ELF-1 (cell line): ENCODE measurements around the gene ERC2.

Experiments used
- DNase-seq: peaks from one replicate; pipeline ENCODE4 v3.0.0-alpha.2; 2016; ENCODE audit warnings: low read depth, low spot score

ERC2 gene

DNA sequence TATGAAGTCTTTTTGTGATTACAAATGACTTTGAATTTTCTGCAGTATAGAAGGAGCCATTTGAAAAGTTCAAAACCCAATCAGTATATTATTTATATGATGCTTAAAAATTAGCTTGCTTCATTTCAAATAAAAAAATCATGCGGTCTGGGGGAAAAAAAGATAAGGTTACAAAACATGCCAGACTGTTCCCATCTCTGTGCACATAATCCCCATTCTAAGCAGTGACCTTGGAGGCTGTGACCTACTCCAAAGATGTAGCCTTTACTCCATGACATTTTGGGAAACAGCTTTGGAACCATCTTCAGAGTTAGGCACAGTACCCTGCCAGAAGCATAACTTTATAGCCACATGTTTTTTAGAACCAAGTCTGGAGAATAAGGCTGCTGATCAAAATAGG, 533.5 kb downstream of the ERC2 start:
- no peak for DNase-seq

DNA sequence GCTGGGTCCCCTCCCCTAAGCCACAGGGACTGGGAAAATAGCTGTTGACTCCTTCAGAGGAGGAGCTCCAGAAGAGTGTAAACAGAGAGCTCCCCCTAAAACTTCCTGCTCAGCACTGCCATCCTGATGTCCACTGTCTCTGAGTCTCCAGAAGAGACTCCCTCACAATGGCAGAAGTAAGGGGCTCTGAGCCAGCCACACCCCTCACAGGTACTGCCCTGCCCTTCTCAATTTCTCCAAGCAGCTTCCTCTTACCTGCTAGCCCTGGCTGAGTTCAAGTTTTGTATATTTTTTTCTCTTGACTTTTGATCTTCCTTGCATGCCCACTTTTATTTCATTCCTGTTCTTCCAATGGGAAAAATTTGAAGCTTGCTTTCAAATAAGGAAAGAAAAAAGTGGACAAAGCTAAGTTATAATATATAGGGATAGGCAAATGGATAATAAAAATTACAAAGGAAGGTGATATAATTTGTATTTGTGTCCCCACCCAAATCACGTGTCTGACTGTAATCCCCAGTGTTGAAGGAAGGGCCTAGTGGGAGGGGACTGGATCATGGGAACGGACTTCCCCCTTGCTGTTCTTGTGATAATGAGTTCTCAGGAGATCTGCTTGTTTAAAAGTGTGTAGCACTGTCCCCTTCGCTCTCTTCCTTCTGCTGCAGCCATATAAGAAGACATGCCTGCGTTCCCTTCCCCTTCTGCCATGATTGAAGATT, 539.0 kb downstream of the ERC2 start:
- DNase-seq = no peak

DNA sequence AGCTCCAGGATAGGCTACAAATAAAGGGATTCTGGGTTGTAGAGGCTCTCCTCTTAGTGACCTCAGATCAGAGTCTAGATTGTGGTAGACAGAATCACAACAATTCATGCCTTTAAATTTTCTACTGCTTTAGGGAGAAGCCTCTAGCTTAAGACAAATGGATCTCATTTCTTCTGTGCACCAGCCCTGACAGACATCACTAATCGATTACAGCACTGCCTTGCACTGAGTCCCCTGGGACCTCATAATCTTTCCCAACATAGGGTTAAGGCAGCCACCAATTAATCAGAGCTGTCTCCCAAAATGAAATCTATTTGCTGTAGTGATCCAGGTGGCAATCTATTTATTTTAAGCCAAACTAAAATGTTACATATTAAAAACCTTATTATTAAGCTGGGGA, 544.6 kb downstream of the ERC2 start:
- no peak for DNase-seq

DNA sequence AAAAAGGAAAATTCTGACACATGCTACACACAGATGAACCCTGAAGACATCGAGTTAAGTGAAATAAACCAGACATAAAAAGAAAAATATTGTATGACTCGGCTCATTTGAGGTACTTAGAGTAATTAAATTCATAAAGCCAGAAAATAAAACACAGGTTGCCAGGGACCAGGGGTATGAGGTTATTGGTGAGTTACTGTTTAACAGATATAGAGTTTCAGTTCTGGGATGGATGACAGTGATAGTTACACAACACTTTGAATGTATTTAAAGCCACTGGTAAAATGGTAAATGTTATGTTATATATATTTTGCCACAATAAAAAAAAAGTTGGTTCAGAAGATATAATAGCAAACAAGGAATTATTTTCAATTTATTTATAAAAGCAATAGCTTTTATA, 545.1 kb downstream of the ERC2 start:
- no peak for DNase-seq

DNA sequence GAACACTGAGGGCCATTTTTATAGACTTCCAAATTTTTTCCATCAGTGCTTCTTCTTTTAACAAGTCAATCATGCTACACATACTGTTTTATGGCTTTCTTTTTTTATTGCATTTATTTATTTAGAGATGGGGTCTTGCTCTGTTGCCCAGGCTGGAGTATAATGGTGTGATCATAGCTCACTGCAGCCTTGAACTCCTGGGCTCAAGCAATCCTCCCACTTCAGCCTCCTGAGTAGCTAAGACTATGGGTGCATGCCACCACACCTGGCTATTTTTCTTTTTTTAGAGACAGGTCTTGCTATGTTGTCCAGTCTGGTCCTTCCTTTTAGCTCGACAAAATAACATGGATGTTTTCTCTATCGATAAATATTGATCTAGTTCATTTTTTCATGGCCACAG, 555.4 kb downstream of the ERC2 start:
- DNase-seq = no peak

DNA sequence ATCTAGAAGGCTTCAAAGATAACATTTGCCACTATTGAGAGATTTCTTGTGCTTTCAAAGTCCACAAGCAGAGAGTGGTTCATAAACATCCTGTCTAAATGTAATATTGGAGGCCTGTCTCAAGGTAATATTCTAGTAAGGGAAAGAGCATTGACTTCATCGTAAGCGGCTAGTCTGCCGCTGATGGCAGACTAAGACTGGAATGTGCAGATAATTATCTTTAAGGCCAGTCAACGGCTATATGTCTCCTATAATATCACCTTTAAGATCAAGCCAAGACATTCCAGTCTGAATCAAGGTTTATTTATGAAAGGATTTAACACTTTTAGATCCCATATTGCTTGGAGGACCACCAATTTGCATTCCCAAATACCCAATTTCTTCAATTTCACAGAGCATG, 557.0 kb downstream of the ERC2 start:
- no peak for DNase-seq

DNA sequence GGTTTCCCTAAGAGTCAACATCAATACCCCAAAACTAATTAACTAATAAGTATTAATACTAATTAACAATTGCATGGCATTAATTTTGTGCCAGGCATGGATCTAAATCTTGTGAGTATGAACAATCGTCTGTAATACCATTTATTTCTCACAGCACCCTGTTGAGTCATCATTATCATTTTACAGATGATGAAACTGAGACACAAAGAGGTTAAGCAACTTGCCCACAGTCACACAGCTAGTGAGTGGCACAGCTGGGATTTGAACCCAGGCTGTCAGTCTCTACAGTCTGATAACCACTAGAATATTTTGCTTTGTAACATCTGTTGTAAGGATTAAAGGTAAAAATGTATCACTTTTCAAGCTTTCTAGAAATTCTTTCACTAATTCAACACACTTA, 557.7 kb downstream of the ERC2 start:
- DNase-seq = no peak

DNA sequence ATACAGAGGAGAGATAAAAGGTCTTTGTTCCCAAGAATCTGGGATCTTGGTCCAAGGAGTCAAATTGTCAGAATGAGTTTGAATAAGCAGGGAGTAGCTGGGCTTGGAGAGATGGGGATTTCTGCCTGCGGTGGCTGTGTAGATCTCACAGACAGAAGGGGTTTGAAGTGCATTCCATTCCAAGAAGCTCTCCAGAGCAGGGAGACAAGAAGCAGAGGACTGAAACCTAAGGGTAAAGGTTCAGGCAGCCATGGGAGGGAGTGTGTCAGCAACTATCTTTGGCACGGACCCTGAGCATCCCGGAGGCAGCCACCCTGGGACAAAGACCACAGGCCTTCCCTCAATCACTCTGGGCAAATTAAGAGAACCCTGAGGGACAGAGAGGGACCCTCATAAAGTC, 558.9 kb downstream of the ERC2 start:
- DNase-seq = no peak

DNA sequence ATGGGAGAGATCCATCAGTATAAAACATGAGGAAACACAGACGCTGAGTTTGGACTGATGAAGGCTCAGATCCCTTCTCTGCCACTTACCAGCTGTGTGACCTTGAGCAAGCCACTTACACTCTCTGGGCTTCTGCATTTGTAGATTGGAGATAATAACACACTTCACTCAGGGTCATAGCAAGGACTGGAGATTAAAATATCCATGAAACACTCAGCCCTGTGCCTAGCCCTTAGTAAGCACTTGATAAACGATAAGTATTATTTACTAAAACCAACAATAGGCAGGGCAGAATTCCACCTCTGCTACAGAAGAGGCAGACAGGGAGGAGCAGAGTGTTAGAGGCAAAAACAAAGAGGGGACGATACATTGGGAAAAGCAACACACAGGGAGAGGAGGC, 560.7 kb downstream of the ERC2 start:
- DNase-seq = no peak

DNA sequence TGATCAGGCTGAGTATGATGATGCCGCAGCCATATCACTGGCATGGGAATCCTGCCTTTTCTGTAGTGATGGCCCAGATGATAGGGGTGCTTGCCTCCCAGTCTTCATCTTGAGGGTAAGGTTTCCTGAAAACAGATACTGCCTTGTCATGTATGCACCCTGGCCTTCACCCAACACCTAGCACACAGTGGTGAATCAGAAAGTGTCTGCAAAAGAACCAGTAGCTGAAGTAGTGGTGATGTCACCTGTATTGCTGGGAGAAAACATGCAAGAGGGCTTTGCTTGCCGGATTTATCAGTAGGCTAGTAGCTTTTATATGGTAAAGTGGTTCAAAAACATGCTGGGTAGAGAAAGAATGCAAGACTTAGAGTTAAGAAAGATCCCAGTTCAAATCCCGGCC, 561.4 kb downstream of the ERC2 start:
- no peak for DNase-seq

DNA sequence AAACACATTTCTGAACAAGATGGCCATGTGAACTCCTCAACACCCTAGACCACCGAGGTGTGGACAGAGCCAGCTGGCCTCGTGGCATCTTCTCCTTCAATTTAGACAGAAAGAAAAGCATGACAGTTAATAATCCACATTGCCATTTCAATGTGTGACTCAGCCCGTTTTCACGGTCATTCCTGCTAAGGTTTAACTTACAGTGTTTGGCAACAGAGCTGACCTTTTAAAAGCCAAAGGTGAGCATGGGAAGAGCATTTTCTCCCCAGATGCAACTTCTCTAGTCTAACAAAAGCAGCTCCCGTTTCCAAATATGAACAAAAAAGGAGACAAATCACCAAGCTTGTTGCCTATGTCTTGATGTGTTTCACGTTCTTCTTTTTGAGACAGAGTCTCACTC, 563.6 kb downstream of the ERC2 start:
- no peak for DNase-seq

DNA sequence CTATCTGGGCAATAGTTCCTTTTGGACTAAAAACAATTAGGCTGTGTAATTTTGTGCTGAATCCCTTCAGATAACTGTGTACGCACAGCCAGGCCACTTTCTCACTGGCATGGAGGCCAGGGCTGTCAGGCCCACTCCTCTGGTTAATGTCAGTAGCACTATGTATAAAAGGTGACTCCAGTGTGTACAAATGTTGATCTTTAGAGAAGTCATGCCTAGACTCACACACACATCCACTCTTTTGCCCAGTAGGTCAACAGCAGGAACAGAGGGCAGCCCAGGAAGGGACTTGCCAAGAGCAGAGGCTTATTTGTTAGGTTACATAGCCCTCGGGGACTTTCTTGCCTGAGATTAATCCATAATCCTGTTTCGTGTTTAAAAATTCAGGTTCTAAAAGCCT, 564.6 kb downstream of the ERC2 start:
- DNase-seq = no peak

DNA sequence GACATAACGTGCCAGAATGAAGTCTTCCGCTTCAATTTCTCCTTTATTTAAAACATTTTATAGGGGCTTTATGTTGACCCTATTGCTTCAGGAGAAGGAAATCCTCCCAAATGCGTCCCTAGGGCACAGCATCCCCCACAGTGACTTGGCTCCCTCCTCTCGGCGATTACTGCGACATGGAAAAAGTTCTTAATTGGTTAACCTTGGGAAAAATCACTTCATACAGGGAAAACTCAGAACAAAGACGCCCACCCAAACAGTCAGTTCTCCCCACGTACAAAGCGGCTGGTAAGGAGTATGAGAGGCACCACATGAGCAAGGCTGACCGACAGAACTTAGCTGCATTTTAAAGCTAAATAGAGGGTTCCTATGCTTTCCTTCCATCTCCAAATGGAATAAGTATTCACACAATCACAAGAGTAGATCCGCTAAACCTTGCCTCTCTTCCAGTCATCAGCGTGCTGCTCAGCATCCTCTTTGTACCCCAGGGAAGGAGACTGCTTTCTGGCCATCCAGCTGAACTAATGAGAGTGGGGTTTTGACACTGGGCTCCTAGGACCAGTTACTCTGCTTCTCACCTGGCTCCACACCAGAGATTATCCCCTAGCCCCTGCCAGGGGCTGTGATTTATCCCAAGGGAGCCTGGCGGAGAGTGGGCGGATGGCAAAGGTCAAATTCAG, 565.9 kb downstream of the ERC2 start:
- DNase-seq = no peak

DNA sequence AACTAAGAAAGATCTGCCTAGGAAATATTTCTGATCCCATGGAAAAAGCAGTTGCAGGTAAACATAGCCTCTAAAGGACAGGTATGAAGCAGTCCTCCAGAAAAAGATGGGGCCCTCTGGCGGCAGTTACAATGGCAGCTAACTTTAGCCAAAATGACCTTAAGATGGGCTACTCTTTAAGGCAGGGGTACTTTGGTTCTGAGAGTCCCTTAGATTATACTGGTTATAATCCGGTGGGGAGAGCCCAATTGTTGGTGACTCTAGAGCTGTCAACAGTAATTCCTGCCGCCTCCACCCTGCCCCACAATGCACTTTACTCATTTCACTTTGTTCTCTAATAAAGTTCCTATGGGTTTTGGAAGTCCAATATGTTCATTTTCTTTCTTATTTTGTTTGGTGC, 568.4 kb downstream of the ERC2 start:
- DNase-seq = peak; percentile 23

DNA sequence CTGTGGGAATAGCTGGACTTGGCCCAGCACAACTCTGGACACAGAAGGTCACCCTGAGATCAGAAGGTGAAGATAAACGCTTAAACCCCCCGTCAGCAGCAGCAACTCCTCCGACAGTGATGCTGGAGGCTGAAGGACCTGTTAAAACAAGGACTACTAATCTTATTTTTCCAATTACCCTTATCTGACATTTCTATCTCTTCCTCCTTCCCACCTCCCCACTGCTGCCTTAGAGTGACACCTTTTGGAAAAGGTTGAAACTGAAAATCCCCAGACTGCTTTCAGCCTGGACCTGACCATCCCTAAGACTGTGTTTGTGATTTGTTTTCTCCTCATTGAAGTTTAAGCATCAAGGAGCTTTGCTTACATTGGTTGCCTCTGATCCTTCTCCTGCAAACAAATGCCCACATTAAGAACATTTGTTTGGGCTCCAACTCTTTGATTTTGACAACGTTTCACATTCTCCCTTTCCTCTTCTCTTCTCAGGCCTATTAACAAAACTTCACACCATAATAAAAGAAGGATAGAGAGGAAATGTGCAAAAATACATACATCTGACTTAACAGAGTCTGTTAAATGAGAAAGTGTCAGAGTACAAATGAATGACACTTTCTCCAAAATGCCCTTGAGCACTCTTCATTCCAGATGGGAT, 570.6 kb downstream of the ERC2 start:
- peak; percentile 70 for DNase-seq

DNA sequence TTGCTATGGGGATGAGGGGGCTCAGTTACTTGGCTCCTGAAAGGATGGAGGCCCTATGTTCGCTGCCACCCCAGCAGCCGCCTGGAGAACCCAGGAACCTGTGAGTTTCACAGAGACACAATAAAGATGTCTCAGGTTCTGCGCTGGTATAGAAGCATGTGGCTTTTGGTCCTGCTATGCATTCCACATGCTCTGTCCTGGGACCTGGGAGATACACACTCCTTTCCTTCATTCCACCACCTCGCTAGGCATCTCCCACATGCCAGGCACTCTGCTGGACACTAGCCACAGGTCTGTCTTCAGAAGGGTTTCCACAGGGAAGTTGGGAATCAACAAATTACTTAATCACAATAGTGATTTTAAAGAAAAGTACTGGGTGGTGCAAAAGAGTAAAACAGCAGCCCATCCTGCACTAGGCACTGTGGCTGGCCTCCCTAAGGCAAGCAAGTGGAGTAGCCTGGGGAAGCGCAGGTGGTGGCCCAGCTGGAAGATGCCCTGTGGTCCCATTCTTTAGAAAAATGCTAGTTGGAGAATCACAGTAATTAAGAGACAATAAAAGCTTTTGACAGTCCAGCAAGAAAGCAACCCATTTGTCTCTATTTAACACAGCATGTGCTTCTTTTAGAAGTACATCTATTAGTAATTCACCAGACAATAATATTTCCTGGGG, 572.2 kb downstream of the ERC2 start:
- DNase-seq = peak; percentile 41

DNA sequence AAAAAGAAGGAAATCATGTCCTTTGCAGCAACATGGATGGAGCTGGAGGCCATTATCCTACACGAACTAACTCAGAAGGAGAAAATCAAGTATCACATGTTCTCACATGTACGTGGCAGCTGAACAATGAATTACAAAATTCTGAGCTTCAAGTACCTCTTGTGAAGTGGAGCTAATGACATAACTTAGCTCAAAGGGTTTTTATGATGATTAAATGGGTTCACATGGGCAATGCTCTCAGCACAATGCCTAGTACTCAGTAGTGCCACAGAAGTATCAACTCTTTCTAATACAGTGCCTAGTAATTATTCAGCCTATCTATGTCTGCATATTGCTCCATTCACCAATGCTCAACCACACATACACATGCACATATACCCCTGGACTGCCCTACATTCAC, 573.7 kb downstream of the ERC2 start:
- DNase-seq = no peak

DNA sequence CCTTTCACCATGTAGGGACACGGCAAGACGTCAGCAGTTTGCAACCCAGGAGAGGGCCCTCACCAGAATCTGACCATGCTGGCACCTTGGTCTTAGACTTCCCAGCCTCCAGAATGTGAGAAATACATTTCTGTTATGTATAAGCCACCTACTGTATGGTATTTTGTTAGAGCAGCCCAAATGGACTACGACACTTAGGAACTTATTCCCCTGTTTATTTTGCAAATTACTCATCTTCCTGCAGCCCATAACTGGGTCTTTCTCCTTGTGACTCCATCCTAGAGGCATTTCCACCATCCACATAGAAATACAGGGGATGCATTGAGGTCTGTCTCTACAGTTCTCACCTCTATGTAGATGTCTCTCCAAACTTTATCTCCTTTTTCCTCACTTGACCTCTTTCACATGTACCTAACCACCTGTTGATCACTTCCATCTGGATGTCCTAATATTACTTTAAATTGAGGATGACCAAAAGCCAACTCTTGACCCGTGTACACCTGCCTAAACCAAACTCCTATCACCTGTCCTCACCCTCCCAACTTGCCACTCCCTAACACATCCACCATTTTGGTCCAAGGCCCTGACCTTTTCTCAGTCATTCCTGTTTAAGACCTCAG, 575.1 kb downstream of the ERC2 start:
- DNase-seq = no peak

DNA sequence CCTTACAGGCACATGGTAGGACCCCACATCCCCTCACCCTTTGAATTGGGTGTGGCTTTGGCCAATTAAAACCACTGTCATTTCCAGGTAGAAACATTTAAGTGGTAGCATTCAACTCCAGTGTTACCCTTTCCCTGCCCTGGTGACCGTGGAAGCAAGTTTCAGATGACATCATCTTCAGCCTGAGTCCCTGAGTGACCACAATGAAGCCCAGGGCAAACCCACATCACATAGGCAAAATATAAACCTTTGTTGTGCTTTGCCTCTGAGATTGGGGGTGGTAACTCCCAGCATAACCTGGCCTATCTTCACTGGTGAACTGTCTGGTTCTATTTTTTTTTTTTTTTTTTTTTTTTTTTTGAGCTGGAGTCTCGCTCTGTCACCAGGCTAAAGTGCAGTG, 577.2 kb downstream of the ERC2 start:
- no peak for DNase-seq

DNA sequence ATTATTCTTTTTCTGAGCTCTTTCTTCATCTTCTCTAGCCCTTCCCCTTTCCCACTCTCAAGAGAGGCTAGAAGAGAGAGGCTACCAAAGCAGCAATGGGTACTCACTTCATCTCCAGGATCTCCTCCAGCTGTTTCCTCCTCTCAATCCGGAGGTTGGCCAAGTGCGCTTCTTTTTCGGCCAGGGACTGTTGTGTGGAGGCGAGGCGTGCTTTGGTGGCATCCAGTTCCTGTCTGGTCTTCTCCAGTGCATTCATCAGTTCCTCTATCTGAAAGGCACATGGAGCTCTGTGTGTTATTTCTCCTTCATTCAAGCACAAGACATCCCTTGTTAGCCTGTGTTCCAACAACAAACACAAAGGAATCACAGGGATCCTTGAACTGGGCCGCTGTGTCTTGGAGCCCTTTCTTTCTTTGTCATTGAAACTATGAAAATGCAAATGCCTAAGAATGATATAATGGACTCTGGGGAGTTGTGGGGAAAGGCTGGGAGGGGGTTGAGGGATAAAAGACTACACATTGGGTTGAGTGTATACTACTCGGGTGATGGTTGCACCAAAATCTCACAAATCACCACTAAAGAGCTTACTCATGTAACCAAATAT, 579.9 kb downstream of the ERC2 start:
- DNase-seq = peak; percentile 29

DNA sequence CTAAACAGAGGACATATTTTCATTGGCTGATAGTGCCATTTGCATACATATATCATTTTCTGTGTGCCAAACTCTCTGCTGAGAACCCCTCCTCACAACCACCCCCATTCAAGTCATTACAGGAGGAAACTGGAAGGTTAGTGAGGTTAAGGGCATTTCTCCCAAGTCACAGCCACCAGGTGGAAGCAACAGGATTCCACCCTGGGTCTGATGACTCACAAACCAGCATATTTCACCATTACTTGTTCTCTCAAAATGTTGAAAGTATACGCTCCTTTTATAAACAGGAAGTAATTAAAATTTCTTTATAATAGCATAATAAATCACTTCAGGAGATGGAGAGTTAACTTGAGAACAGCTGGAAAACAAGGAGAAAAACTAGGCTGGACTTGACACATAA, 582.5 kb downstream of the ERC2 start:
- no peak for DNase-seq
